ENCODE data around the gene AURKA.
"Not testable (repeated sequence)": the region's sequence is repeated elsewhere in the genome, so short reads cannot be mapped to it uniquely, and the experiment has no call there.

Gene AURKA

DNA sequence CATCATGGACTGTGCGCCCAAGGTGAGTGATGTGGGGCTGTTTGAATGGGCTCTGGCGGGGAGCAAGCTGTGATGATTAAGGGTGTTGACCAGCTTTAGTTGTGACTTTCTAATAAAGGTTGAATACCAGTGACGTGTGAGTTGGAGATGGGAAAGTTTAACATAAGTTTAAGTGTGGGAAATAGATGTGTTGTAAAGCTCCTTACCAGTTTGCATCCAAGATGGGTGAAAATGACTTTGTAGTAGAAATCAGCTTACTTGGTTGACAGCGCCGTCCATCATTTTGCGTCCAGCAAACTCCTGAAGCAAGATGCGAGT lies 20.4 kb upstream of the AURKA start:
- H3K9me3 Mint-ChIP-seq: peaks cover 3% of the 10 kb centered on the region
- peak overlapping the region; percentile 85 for H3K4me3 Mint-ChIP-seq
- no peak for DNase-seq (ENCODE audit: low spot score in 2 of 2)
- peak overlapping the region; percentile 94 for H3K27ac Mint-ChIP-seq
- peaks cover 64% of the 10 kb centered on the region for H3K4me1 Mint-ChIP-seq
- no peak for ATAC-seq
- H3K36me3 Mint-ChIP-seq: peaks cover 63% of the 10 kb centered on the region

- Mint-ChIP-seq H3K27ac (peak within 1 kb of the TSS; percentile 94), H3K4me3 (peak within 1 kb of the TSS; percentile 85), H3K36me3 (peaks cover 63% of the 10 kb centered on the region), H3K4me1 (peaks cover 59% of the 10 kb centered on the region), H3K9me3 (peaks cover 3% of the 10 kb centered on the region)
- no peak for DNase-seq (ENCODE audit: low spot score in 2 of 2)
- ATAC-seq: peak; percentile 53
Observed at GRCh38 chr20:56411759-56412472, 19.9 kb upstream of the AURKA start, which contains the start of gene CASS4. Gene CASS4 (plus strand): TSS chr20:56412260. CDS start chr20:56412459, 199 bp downstream.

DNA sequence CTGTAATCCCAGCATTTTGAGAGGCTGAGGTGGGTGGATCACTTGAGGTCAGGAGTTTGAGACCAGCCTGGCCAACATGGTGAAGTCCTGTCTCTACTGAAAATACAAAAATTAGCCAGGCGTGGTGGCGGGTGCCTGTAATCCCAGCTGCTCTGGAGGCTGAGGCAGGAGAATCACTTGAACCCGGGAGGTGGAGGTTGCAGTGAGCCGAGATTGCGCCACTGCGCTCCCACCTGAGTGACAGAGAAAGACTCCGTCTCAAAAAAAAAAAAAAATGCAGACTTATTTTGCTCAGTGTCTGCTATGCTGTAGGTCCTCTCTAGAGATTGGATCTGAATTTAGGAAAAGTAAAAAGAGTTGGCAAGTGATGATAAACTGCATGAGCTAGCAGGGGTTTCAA lies 19.3 kb upstream of the AURKA start:
- DNase-seq (ENCODE audit: low spot score in 2 of 2); ATAC-seq; H3K9me3 Mint-ChIP-seq: not testable (repeated sequence)
- Mint-ChIP-seq H3K4me1 (peaks cover 53% of the 10 kb centered on the region), H3K36me3 (peaks cover 69% of the 10 kb centered on the region), H3K4me3 (peak overlapping the region; percentile 85), H3K27ac (peak overlapping the region; percentile 94)

DNA sequence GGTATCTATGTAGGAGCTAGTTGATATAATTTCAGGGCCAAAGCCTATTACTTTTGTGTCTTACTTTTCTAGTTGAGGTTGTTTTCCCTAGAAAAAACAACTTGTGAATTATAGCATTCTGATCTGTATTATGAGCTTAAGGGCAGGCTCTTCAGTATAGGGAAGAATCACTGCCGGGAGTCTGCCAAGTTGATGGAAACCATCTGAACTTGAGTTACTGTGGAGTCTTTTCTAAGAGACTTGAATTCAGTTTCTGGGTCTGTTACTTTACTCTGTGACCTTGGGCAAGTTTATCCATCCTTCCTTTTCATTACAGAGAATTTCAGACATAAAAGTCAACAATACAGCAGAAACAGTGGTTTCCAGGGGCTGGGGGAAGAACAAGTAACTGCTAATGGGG lies 17.9 kb upstream of the AURKA start:
- peaks cover 78% of the 10 kb centered on the region for H3K36me3 Mint-ChIP-seq
- H3K27ac Mint-ChIP-seq: peak overlapping the region; percentile 62
- peaks cover 3% of the 10 kb centered on the region for H3K9me3 Mint-ChIP-seq
- DNase-seq (ENCODE audit: low spot score in 2 of 2) (no peak), ATAC-seq (no peak)
- no peak overlapping the region for H3K4me3 Mint-ChIP-seq
- peaks cover 49% of the 10 kb centered on the region for H3K4me1 Mint-ChIP-seq

- Mint-ChIP-seq H3K4me3 (no peak overlapping the region), H3K27ac (peak overlapping the region; percentile 62), H3K36me3 (peaks cover 79% of the 10 kb centered on the region), H3K4me1 (peaks cover 46% of the 10 kb centered on the region), H3K9me3 (peaks cover 3% of the 10 kb centered on the region)
- DNase-seq (ENCODE audit: low spot score in 2 of 2): no peak
- no peak for ATAC-seq
Observed at GRCh38 chr20:56409521-56409920, 17.5 kb upstream of the AURKA start.

DNA sequence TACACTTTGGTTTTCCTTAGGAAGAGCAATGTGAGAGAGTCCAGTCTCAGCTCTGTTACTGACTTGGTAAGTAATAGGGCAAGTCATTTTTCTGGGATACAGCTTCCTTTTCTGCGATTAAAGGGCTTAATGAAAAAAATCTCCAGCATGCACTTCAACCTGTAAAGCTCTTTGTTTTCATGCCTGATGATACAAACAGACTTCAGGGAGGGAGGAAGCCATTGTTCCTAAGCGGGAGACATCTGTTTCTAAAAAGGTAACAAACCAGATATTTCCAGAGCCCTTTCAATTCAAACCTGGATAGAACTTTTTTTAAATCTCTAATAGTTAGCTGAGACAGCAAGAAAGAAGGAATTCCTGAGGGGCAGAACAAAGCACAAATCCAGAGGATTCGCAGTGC lies 14.9 kb upstream of the AURKA start:
- no peak overlapping the region for H3K4me3 Mint-ChIP-seq
- H3K36me3 Mint-ChIP-seq: peaks cover 82% of the 10 kb centered on the region

GRCh38 chr20:56405356-56405755 lies 13.3 kb upstream of the AURKA start:
- not testable (repeated sequence) for DNase-seq (ENCODE audit: low spot score in 2 of 2); H3K9me3 Mint-ChIP-seq; H3K4me3 Mint-ChIP-seq; ATAC-seq
- H3K36me3 Mint-ChIP-seq: peaks cover 98% of the 10 kb centered on the region
- H3K27ac Mint-ChIP-seq: peak overlapping the region; percentile 43
- H3K4me1 Mint-ChIP-seq: peaks cover 12% of the 10 kb centered on the region

More for the DNA sequence above, 14.9 kb upstream of the AURKA start:
- ATAC-seq: no peak
- no peaks in the 10 kb centered on the region for H3K9me3 Mint-ChIP-seq
- peaks cover 23% of the 10 kb centered on the region for H3K4me1 Mint-ChIP-seq
- no peak for DNase-seq (ENCODE audit: low spot score in 2 of 2)
- peak overlapping the region; percentile 43 for H3K27ac Mint-ChIP-seq

GRCh38 chr20:56403465-56403864 lies 11.4 kb upstream of the AURKA start:
- Mint-ChIP-seq H3K4me3 (no peak overlapping the region), H3K9me3 (no peaks in the 10 kb centered on the region), H3K36me3 (peaks cover 100% of the 10 kb centered on the region), H3K27ac (no peak overlapping the region), H3K4me1 (peaks cover 6% of the 10 kb centered on the region)
- DNase-seq (ENCODE audit: low spot score in 2 of 2) (no peak), ATAC-seq (no peak)

GRCh38 chr20:56400001-56400640 lies 8.1 kb upstream of the AURKA start:
- H3K9me3 Mint-ChIP-seq: no peaks in the 10 kb centered on the region
- peaks cover 14% of the 10 kb centered on the region for H3K4me1 Mint-ChIP-seq
- peak; percentile 60 for ATAC-seq
- peak in 1 of 2 donors; percentile 52 for DNase-seq (ENCODE audit: low spot score in 2 of 2)
- H3K4me3 Mint-ChIP-seq: no peak overlapping the region
- peaks cover 100% of the 10 kb centered on the region for H3K36me3 Mint-ChIP-seq
- no peak overlapping the region for H3K27ac Mint-ChIP-seq

- peak overlapping the region; percentile 37 for H3K27ac Mint-ChIP-seq
- ATAC-seq: no peak
- H3K4me3 Mint-ChIP-seq: no peak overlapping the region
- peaks cover 31% of the 10 kb centered on the region for H3K4me1 Mint-ChIP-seq
- no peaks in the 10 kb centered on the region for H3K9me3 Mint-ChIP-seq
- H3K36me3 Mint-ChIP-seq: peaks cover 71% of the 10 kb centered on the region
- DNase-seq (ENCODE audit: low spot score in 2 of 2): no peak
Observed at GRCh38 chr20:56395166-56395565, 3.2 kb upstream of the AURKA start.

DNA sequence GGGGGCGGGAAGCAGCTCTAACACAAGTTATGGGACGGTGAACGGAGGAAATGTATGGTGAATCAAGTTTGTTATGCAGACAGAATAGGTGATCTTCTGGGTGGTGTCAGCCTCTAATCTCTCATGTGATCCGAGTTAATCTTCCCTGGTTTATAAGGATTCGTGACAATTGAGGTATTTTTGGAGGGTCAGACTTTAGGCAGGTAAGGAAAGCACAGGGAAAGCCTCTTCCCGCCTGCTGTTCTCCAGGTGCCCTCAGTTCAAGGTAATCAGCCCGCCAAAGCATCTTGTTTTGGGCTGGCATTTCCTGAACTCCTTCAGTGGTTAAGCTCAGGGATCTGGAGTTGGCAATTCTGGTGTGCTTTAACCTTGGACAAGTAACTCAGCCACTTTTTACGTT lies 1.6 kb upstream of the AURKA start:
- Mint-ChIP-seq H3K36me3 (peaks cover 56% of the 10 kb centered on the region), H3K9me3 (no peaks in the 10 kb centered on the region), H3K4me3 (no peak overlapping the region), H3K27ac (no peak overlapping the region), H3K4me1 (peaks cover 43% of the 10 kb centered on the region)
- no peak for DNase-seq (ENCODE audit: low spot score in 2 of 2)
- no peak for ATAC-seq

DNA sequence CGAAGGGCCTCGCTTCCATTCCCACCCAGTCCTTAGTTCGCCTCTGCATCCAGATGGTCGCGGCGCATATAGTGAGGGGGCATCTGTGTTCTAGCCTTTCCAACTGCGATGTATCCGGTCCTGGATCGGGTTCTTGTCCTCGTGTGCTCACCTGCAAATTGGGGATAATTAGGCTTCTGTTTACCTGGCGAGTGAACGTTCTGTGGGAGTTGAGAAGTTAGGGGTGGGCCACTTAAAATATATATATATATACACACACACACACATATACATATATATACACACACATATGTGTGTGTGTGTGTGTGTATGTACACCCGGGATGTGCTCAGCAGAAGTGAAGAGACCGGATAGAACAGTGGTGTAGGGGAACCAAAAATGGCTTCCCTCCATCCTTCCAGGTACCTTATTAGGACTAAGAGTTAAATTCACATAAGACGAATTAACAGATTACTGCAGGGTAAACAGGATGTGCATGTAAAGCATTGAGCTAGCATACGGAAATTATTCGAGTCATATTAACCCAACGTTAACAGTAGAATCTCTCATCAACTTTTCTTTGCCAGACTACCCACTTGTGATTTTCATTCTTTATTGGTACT lies 967 bp upstream of the AURKA start:
- Mint-ChIP-seq H3K9me3 (no peaks in the 10 kb centered on the region), H3K4me3 (no peak overlapping the region), H3K4me1 (peaks cover 43% of the 10 kb centered on the region), H3K36me3 (peaks cover 49% of the 10 kb centered on the region), H3K27ac (no peak overlapping the region)
- DNase-seq (ENCODE audit: low spot score in 2 of 2): no peak
- no peak for ATAC-seq

DNA sequence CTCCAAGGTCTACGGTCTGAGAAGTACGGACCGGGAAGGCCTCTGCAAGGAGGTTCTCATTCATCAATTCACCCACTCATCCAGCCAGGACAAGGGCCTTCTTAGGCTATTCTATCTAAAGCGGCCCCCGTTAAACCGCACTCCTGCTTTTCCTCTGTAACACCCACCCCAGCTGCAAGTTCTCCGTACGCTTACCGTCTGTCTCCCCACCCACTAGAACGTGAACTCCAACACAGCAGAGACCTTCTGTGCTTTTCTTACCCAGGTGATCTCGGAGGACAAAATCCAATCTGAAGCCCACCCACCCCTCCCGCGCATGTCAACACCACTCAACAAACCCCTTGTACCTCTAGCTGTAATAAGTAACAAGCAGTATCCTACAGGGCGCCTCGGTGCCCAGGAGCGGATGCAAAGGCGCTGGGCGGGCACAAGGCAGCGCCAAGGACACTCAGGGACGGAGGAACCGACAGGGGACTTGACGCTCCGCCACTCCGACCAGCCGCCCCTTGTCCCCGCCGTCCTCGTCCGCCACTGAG lies 351 bp downstream of the AURKA start:
- Mint-ChIP-seq H3K4me3 (no peak overlapping the region), H3K36me3 (peaks cover 40% of the 10 kb centered on the region), H3K4me1 (peaks cover 43% of the 10 kb centered on the region), H3K27ac (no peak overlapping the region), H3K9me3 (no peaks in the 10 kb centered on the region)
- ATAC-seq (peak; percentile 63), DNase-seq (ENCODE audit: low spot score in 2 of 2) (no peak)

GRCh38 chr20:56391037-56391436 lies 978 bp downstream of the AURKA start:
- Mint-ChIP-seq H3K36me3 (peaks cover 40% of the 10 kb centered on the region), H3K4me1 (peaks cover 41% of the 10 kb centered on the region), H3K27ac (no peak overlapping the region), H3K4me3 (no peak overlapping the region), H3K9me3 (no peaks in the 10 kb centered on the region)
- no peak for DNase-seq (ENCODE audit: low spot score in 2 of 2)
- no peak for ATAC-seq

- H3K4me3 Mint-ChIP-seq; DNase-seq (ENCODE audit: low spot score in 2 of 2); H3K9me3 Mint-ChIP-seq; ATAC-seq; H3K27ac Mint-ChIP-seq: not testable (repeated sequence)
- H3K36me3 Mint-ChIP-seq: peaks cover 40% of the 10 kb centered on the region
- H3K4me1 Mint-ChIP-seq: peaks cover 35% of the 10 kb centered on the region
Observed at GRCh38 chr20:56390396-56390795, 1.6 kb downstream of the AURKA start.
